Measurements from ENCODE around the gene TLCD3A. TPM values are rescaled to one million over a fixed set of nuclear protein-coding genes. Genes with fewer than 3 reads are reported as not detected.
A peak's percentile ranks its signal among the peaks of the same experiment; 100 is the strongest.

Gene TLCD3A
- total RNA-seq, 3 donors from 2014 or later (not counting 1 experiment from before 2014, with no cell fraction given) = 0.75 to 3.1 (median 1.8) TPM

DNA sequence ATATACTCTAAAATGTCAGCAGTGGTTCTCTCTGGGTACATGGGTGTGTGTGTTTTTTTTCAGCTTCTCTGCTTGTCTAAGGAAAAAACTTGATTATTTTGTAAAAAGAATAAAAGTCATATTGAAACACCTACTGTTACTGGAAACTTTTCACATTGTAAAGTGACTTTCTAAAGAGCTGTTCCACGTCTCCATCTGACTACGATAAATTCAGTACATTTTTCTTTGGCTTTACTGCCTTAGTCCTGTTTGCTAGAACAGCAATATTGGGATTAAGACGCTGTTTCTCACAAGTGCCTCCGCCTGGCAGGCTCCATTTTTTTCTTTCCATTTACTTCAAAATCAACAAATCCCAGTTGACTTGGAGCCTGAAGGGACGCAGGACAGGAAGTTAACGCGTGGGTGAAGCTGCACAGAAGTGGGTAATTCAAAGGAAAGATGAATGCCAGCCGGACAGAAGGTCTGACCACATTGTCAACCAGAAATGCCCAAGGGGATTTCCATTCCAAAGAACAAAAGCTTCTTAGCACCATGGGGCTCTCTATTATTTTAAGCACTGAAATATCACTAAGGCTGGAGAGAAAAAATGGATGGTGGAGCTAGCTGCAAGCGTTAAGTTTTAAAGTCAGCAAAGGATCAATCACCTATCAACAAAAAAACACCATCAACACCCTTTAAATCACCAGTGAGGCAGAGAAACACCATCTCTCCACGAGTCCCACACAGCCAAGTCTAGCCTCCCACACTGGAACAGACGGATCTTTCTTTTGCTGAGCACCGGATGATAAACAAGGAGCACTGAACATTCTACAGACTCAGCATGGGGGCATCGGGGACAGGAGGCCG is 41.3 kb downstream of the TLCD3A start:
- Histone ChIP-seq H3K27ac (ENCODE audit: low read length) (no peak overlapping the region), H3K27me3 (ENCODE audit: control insufficient read depth, insufficient read depth, low read length) (no peaks in the 10 kb centered on the region), H3K4me1 (ENCODE audit: control insufficient read depth, insufficient read depth, low read length) (no peaks in the 10 kb centered on the region), H3K4me3 (ENCODE audit: low read length) (no peak overlapping the region), H3K9me3 (ENCODE audit: control insufficient read depth, insufficient read depth, low read length) (no peaks in the 10 kb centered on the region), H3K36me3 (ENCODE audit: control insufficient read depth, insufficient read depth, low read length) (peaks cover 80% of the 10 kb centered on the region)
- H3K9me3 Mint-ChIP-seq = no peaks in the 10 kb centered on the region
- H3K36me3 Mint-ChIP-seq = peaks cover 26% of the 10 kb centered on the region
- intact Hi-C loops (cut with micrococcal nuclease) = no loop called here
- no peaks in the 10 kb centered on the region for H3K27me3 Mint-ChIP-seq (ENCODE audit: low read depth in 2 of 2)
- no peak overlapping the region for H3K4me3 Mint-ChIP-seq
- WGBS (ENCODE audit: insufficient coverage) = 61% methylated on average over 14 of the region's 14 CpGs
- H3K27ac Mint-ChIP-seq = peak overlapping the region in 1 of 2 donors; percentile 46
- ATAC-seq (no peak), DNase-seq (no peak)
- TF ChIP-seq, protein P1, sequence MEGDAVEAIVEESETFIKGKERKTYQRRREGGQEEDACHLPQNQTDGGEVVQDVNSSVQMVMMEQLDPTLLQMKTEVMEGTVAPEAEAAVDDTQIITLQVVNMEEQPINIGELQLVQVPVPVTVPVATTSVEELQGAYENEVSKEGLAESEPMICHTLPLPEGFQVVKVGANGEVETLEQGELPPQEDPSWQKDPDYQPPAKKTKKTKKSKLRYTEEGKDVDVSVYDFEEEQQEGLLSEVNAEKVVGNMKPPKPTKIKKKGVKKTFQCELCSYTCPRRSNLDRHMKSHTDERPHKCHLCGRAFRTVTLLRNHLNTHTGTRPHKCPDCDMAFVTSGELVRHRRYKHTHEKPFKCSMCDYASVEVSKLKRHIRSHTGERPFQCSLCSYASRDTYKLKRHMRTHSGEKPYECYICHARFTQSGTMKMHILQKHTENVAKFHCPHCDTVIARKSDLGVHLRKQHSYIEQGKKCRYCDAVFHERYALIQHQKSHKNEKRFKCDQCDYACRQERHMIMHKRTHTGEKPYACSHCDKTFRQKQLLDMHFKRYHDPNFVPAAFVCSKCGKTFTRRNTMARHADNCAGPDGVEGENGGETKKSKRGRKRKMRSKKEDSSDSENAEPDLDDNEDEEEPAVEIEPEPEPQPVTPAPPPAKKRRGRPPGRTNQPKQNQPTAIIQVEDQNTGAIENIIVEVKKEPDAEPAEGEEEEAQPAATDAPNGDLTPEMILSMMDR (IDR thresholded peaks at IDR 0.05) = no peak
- H3K4me1 Mint-ChIP-seq = peaks cover 0 to 7% of the 10 kb centered on the region in 2 donors

DNA sequence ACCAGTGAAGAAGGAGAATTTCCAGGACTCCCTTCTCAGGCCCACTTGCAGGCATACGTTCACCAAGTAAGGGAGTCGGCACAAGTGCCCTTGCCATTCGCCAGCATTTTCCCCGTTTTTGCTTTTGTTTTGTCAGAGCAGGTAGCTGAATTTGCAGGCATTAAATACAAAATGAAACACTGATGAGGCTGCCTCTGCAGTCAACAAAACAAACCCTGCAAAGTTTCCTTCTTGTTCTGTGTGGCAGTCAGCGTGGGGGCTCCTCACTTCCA is 41.9 kb downstream of the TLCD3A start:
- H3K9me3 ChIP-seq (ENCODE audit: control insufficient read depth, insufficient read depth, low read length) = no peaks in the 10 kb centered on the region
- H3K4me1 Mint-ChIP-seq = peaks cover 0 to 7% of the 10 kb centered on the region in 2 donors
- H3K4me3 ChIP-seq (ENCODE audit: low read length) = no peak overlapping the region
- intact Hi-C loops (cut with micrococcal nuclease) = no loop called here
- H3K27me3 ChIP-seq (ENCODE audit: control insufficient read depth, insufficient read depth, low read length) = no peaks in the 10 kb centered on the region
- TF ChIP-seq, protein P1 (IDR thresholded peaks at IDR 0.05) = no peak
- H3K36me3 Mint-ChIP-seq = peaks cover 26% of the 10 kb centered on the region
- WGBS (ENCODE audit: insufficient coverage) = 96% methylated on average over 5 of the region's 5 CpGs
- no peak overlapping the region for H3K4me3 Mint-ChIP-seq
- H3K27ac ChIP-seq (ENCODE audit: low read length) = no peak overlapping the region
- no peaks in the 10 kb centered on the region for H3K4me1 ChIP-seq (ENCODE audit: control insufficient read depth, insufficient read depth, low read length)
- no peak overlapping the region for H3K27ac Mint-ChIP-seq
- no peak for ATAC-seq
- H3K36me3 ChIP-seq (ENCODE audit: control insufficient read depth, insufficient read depth, low read length) = peaks cover 79% of the 10 kb centered on the region
- H3K9me3 Mint-ChIP-seq = no peaks in the 10 kb centered on the region
- no peaks in the 10 kb centered on the region for H3K27me3 Mint-ChIP-seq (ENCODE audit: low read depth in 2 of 2)
- DNase-seq = no peak

DNA sequence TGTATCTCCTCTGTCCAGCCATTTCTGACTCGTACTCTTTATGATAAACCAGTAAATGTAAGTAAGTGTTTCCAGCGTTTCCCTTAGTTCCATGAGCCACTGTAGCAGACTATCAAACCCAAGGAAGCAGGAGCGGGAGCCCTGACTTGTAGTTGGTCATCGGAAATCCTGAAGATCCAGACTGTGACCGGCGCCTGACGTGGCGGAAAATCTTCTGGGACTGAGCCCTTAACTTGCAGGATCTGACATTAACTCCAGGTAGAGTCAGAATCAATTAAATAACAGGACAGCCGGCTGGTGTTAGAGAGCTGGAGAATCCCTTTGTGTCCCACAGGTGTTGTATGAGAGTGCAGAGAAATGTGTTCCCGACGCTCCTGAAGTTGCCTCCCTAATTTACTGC is 45.7 kb downstream of the TLCD3A start:
- H3K9me3 ChIP-seq (ENCODE audit: control insufficient read depth, insufficient read depth, low read length) = no peaks in the 10 kb centered on the region
- H3K4me3 ChIP-seq (ENCODE audit: low read length) = no peak overlapping the region
- Mint-ChIP-seq H3K27ac (no peak overlapping the region), H3K27me3 (ENCODE audit: low read depth in 2 of 2) (no peaks in the 10 kb centered on the region), H3K36me3 (peaks cover 14% of the 10 kb centered on the region), H3K4me1 (peaks cover 22 to 29% of the 10 kb centered on the region in 2 donors), H3K9me3 (no peaks in the 10 kb centered on the region), H3K4me3 (no peak overlapping the region)
- H3K4me1 ChIP-seq (ENCODE audit: control insufficient read depth, insufficient read depth, low read length) = peaks cover 16% of the 10 kb centered on the region
- ATAC-seq (no peak), DNase-seq (no peak)
- WGBS (ENCODE audit: insufficient coverage) = 97% methylated on average over 11 of the region's 11 CpGs
- peaks cover 52% of the 10 kb centered on the region for H3K36me3 ChIP-seq (ENCODE audit: control insufficient read depth, insufficient read depth, low read length)
- H3K27me3 ChIP-seq (ENCODE audit: control insufficient read depth, insufficient read depth, low read length) = no peaks in the 10 kb centered on the region
- TF ChIP-seq, protein P1 (IDR thresholded peaks at IDR 0.05) = no peak
- H3K27ac ChIP-seq (ENCODE audit: low read length) = no peak overlapping the region
- intact Hi-C loops (cut with micrococcal nuclease) = no loop called here

Measured in natural killer cell (primary cell).